HepG2 (cell line): Measurements from ENCODE around the gene CTNNAL1.

Experiments used
- DPF2 ChIP-seq: sonication (generic); formaldehyde crosslinking; IDR thresholded peaks from 2 replicates; pipeline ENCODE4 v1.4.0; 2020; ENCODE audit warnings: mild to moderate bottlenecking, low read depth, missing genetic modification reagents, borderline replicate concordance
- FLYWCH1 ChIP-seq: sonication (generic); formaldehyde crosslinking; IDR thresholded peaks from 2 replicates; pipeline ENCODE4 v1.8.1; 2023; ENCODE audit warnings: mild to moderate bottlenecking, missing genetic modification reagents
- HMG20B ChIP-seq: conservative IDR thresholded peaks from 2 replicates; pipeline ENCODE4 v1.6.1; 2016; ENCODE audit warnings: missing genetic modification reagents, missing compliant biosample characterization
- IRF9 ChIP-seq: sonication (generic); formaldehyde crosslinking; IDR thresholded peaks from 2 replicates; pipeline ENCODE4 v1.8.0; 2022; ENCODE audit warnings: missing genetic modification reagents, mild to moderate bottlenecking, borderline replicate concordance
- KDM6A ChIP-seq: IDR thresholded peaks from 2 replicates; pipeline ENCODE4 v1.6.1; 2016; ENCODE audit warnings: low read depth
- NFE2L1 ChIP-seq: sonication (generic); formaldehyde crosslinking; IDR thresholded peaks from 2 replicates; pipeline ENCODE4 v1.4.0; 2020; ENCODE audit warnings: missing genetic modification reagents, mild to moderate bottlenecking, borderline replicate concordance
- SP1 ChIP-seq, 2 experiments: fragments of 450-650 bp in 1 of 2; sonication (generic) in 1 of 2; formaldehyde crosslinking in 1 of 2; IDR thresholded peaks; 2 replicates each; pipeline versions ENCODE4 v1.4.0 to v1.6.1; 2016 to 2020; ENCODE audit warnings: missing genetic modification reagents in 1 of 2
- TEAD3 ChIP-seq: optimal IDR thresholded peaks from 2 replicates; pipeline ENCODE3; 2016; ENCODE audit warnings: borderline replicate concordance
- ZBTB34 ChIP-seq: sonication (generic); formaldehyde crosslinking; IDR thresholded peaks from 2 replicates; pipeline ENCODE4 v1.8.0; 2022; ENCODE audit warnings: mild to moderate bottlenecking, missing genetic modification reagents
- ZKSCAN8 ChIP-seq: IDR thresholded peaks from 2 replicates; pipeline ENCODE4 v1.6.1; 2016; ENCODE audit warnings: borderline replicate concordance, missing genetic modification reagents, missing compliant biosample characterization
- ZNF431 ChIP-seq: sonication (generic); formaldehyde crosslinking; IDR thresholded peaks from 2 replicates; pipeline ENCODE4 v1.9.0; 2022; ENCODE audit warnings: missing genetic modification reagents, low read depth, mild to moderate bottlenecking, borderline replicate concordance
- ZNF720 ChIP-seq: sonication (generic); formaldehyde crosslinking; IDR thresholded peaks from 2 replicates; pipeline ENCODE4 v1.4.0; 2020; ENCODE audit warnings: missing genetic modification reagents
- TF ChIP-seq, protein P1 (sequence below): sonication (generic); formaldehyde crosslinking; IDR thresholded peaks from 2 replicates; pipeline ENCODE4 v1.4.0; 2020; ENCODE audit warnings: mild to moderate bottlenecking, missing genetic modification reagents

- TF ChIP-seq TEAD3 (CRISPR knock-in tag) (no peak), NFE2L1 (CRISPR knock-in tag) (no peak), SP1 (IDR thresholded peaks at IDR 0.05) (no peak), SP1 (CRISPR knock-in tag; IDR thresholded peaks at IDR 0.05) (no peak), ZNF431 (CRISPR knock-in tag) (no peak), ZBTB34 (CRISPR knock-in tag) (no peak), ZKSCAN8 (no peak), FLYWCH1 (CRISPR knock-in tag) (no peak), HMG20B (CRISPR knock-in tag) (no peak), ZNF720 (CRISPR knock-in tag) (no peak), KDM6A (CRISPR knock-in tag) (no peak), DPF2 (CRISPR knock-in tag) (no peak), IRF9 (no peak)
- TF ChIP-seq, protein P1, sequence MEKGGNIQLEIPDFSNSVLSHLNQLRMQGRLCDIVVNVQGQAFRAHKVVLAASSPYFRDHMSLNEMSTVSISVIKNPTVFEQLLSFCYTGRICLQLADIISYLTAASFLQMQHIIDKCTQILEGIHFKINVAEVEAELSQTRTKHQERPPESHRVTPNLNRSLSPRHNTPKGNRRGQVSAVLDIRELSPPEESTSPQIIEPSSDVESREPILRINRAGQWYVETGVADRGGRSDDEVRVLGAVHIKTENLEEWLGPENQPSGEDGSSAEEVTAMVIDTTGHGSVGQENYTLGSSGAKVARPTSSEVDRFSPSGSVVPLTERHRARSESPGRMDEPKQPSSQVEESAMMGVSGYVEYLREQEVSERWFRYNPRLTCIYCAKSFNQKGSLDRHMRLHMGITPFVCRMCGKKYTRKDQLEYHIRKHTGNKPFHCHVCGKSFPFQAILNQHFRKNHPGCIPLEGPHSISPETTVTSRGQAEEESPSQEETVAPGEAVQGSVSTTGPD (CRISPR knock-in tag): no peak
These were observed 27.3 kb upstream of the CTNNAL1 start for GRCh38 chr9:109040571-109040970.
